ENCODE measurements around the gene GPN1. TPM values are rescaled to one million over a fixed set of nuclear protein-coding genes. Genes with fewer than 3 reads are reported as not detected.

Gene GPN1
- total RNA-seq, 1 donor from 2014 or later, result 63.9 TPM

DNA sequence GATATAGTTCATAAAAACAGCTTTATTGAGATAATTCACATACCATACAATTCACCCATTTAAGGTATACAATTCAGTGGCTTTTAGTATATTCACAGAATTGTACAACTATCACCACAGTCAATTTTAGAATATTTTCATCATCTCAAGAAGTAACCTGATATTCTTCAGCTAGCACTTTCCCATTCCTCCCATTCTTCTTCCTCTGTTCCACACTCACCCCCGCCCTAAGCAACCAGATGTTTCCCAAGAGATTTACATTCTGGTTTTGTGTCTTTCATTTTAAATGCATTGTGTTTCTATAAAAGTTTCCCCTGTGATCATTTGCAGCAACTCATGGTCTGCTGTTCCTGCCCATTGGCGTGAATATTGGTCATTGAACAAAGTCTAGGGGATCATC, 5.4 kb downstream of the GPN1 start:
- Mint-ChIP-seq H3K27me3 (ENCODE audit: low read depth, unreplicated experiment) (no peaks in the 10 kb centered on the region), H3K4me1 (ENCODE audit: low read depth, unreplicated experiment) (peaks cover 25% of the 10 kb centered on the region), H3K36me3 (ENCODE audit: low read depth, unreplicated experiment) (peaks cover 26% of the 10 kb centered on the region), H3K9me3 (ENCODE audit: unreplicated experiment) (no peaks in the 10 kb centered on the region), H3K27ac (ENCODE audit: unreplicated experiment) (no peak overlapping the region), H3K4me3 (ENCODE audit: unreplicated experiment) (no peak overlapping the region)
- H3K79me2 ChIP-seq (ENCODE audit: insufficient read depth, low read length), result peaks cover 39% of the 10 kb centered on the region
- H3K9ac ChIP-seq (ENCODE audit: low read length), result no peak overlapping the region
- H3K4me3 ChIP-seq (ENCODE audit: insufficient read depth, low read depth, low read length), result no peak overlapping the region
- H3K9me3 ChIP-seq (ENCODE audit: insufficient read depth, low read depth, low read length), result no peaks in the 10 kb centered on the region
- no peak overlapping the region for H2AFZ ChIP-seq (ENCODE audit: low read depth, low read length)
- no peaks in the 10 kb centered on the region for H3K27me3 ChIP-seq (ENCODE audit: insufficient read depth, low read length)
- FAIRE-seq, result no peak
- no peak overlapping the region for H3K27ac ChIP-seq (ENCODE audit: low read depth, low read length)
- no peaks in the 10 kb centered on the region for H4K20me1 ChIP-seq (ENCODE audit: insufficient read depth, low read length)
- H3K36me3 ChIP-seq (ENCODE audit: insufficient read depth, low read length), result peaks cover 55% of the 10 kb centered on the region
- DNase-seq (ENCODE audit: low read depth), result no peak
- no peak overlapping the region for H3K4me2 ChIP-seq (ENCODE audit: low read length)
- TF ChIP-seq, protein P1, sequence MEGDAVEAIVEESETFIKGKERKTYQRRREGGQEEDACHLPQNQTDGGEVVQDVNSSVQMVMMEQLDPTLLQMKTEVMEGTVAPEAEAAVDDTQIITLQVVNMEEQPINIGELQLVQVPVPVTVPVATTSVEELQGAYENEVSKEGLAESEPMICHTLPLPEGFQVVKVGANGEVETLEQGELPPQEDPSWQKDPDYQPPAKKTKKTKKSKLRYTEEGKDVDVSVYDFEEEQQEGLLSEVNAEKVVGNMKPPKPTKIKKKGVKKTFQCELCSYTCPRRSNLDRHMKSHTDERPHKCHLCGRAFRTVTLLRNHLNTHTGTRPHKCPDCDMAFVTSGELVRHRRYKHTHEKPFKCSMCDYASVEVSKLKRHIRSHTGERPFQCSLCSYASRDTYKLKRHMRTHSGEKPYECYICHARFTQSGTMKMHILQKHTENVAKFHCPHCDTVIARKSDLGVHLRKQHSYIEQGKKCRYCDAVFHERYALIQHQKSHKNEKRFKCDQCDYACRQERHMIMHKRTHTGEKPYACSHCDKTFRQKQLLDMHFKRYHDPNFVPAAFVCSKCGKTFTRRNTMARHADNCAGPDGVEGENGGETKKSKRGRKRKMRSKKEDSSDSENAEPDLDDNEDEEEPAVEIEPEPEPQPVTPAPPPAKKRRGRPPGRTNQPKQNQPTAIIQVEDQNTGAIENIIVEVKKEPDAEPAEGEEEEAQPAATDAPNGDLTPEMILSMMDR (IDR thresholded peaks at IDR 0.05; ENCODE audit: insufficient read depth, low read depth, low read length), result no peak
- TF ChIP-seq EZH2 (IDR thresholded peaks at IDR 0.05; ENCODE audit: insufficient read depth, low read length), result no peak
- peaks cover 30% of the 10 kb centered on the region for H3K4me1 ChIP-seq (ENCODE audit: insufficient read depth, low read length)

DNA sequence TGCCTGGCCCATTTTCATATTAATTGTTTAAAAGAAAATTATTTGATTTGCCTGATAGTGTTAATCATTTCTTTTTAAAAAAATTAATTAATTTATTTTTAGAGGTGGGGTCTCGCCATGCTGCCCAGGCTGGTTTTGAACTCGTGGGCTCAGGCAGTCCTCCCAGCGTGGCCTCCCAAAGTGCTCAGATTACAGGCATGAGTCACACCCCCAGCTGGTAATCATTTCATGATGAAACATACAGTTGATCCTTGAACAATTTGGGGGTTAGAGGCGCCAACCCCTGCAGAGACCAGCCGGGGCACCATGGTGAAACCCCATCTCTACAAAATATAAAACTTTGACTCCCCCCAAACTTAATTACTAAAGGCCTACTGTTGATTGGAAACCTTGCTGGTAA, 7.9 kb downstream of the GPN1 start:
- Mint-ChIP-seq H3K27me3 (ENCODE audit: low read depth, unreplicated experiment) (no peaks in the 10 kb centered on the region), H3K4me1 (ENCODE audit: low read depth, unreplicated experiment) (peaks cover 14% of the 10 kb centered on the region), H3K27ac (ENCODE audit: unreplicated experiment) (no peak overlapping the region), H3K9me3 (ENCODE audit: unreplicated experiment) (no peaks in the 10 kb centered on the region), H3K36me3 (ENCODE audit: low read depth, unreplicated experiment) (peaks cover 19% of the 10 kb centered on the region), H3K4me3 (ENCODE audit: unreplicated experiment) (no peak overlapping the region)
- peak overlapping the region; percentile 89 for H3K27ac ChIP-seq (ENCODE audit: low read depth, low read length)
- H3K36me3 ChIP-seq (ENCODE audit: insufficient read depth, low read length), result peaks cover 70% of the 10 kb centered on the region
- H3K4me1 ChIP-seq (ENCODE audit: insufficient read depth, low read length), result peaks cover 25% of the 10 kb centered on the region
- no peaks in the 10 kb centered on the region for H4K20me1 ChIP-seq (ENCODE audit: insufficient read depth, low read length)
- no peak for TF ChIP-seq EZH2 (IDR thresholded peaks at IDR 0.05; ENCODE audit: insufficient read depth, low read length)
- TF ChIP-seq, protein P1 (IDR thresholded peaks at IDR 0.05; ENCODE audit: insufficient read depth, low read depth, low read length), result no peak
- DNase-seq (ENCODE audit: low read depth), result no peak
- H3K4me2 ChIP-seq (ENCODE audit: low read length), result no peak overlapping the region
- H3K9ac ChIP-seq (ENCODE audit: low read length), result no peak overlapping the region
- H2AFZ ChIP-seq (ENCODE audit: low read depth, low read length), result no peak overlapping the region
- H3K27me3 ChIP-seq (ENCODE audit: insufficient read depth, low read length), result no peaks in the 10 kb centered on the region
- no peak for FAIRE-seq
- H3K9me3 ChIP-seq (ENCODE audit: insufficient read depth, low read depth, low read length), result no peaks in the 10 kb centered on the region
- peaks cover 15% of the 10 kb centered on the region for H3K79me2 ChIP-seq (ENCODE audit: insufficient read depth, low read length)
- H3K4me3 ChIP-seq (ENCODE audit: insufficient read depth, low read depth, low read length), result no peak overlapping the region

DNA sequence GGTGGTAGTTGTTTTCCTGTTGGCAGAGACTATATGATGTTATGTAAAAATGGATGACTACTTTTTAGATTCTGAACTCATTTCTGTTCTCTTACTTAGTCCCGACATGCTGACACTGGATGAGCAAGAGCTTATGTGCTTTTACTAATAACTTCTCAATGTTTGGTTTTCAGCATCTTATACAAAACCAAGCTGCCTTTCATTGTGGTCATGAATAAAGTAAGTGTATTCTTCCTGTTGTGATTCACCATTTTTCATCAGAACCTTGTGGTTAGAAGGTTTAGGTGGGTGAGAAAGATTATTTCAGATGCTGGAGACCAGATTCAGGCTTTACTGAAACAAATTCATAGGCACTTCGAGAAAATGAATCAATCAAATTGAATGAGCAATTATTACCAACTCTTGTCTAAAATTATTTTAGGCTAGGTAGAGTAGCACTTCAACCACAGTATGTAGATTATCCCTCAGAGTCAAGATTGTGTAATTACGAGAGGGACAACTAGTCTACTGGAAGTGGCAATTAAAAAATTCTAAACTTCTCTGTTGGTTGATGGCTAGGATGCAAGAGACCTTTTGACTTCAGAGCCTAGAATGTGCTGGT, 9.3 kb downstream of the GPN1 start:
- Histone ChIP-seq H2AFZ (ENCODE audit: low read depth, low read length) (no peak overlapping the region), H3K27me3 (ENCODE audit: insufficient read depth, low read length) (no peaks in the 10 kb centered on the region), H3K4me1 (ENCODE audit: insufficient read depth, low read length) (peaks cover 25% of the 10 kb centered on the region), H3K9me3 (ENCODE audit: insufficient read depth, low read depth, low read length) (no peaks in the 10 kb centered on the region), H3K36me3 (ENCODE audit: insufficient read depth, low read length) (peaks cover 63% of the 10 kb centered on the region), H4K20me1 (ENCODE audit: insufficient read depth, low read length) (no peaks in the 10 kb centered on the region), H3K4me3 (ENCODE audit: insufficient read depth, low read depth, low read length) (peak overlapping the region; percentile 27), H3K27ac (ENCODE audit: low read depth, low read length) (peak overlapping the region; percentile 89), H3K4me2 (ENCODE audit: low read length) (peak overlapping the region; percentile 75), H3K79me2 (ENCODE audit: insufficient read depth, low read length) (peaks cover 2% of the 10 kb centered on the region), H3K9ac (ENCODE audit: low read length) (peak overlapping the region; percentile 64)
- Mint-ChIP-seq H3K27me3 (ENCODE audit: low read depth, unreplicated experiment) (no peaks in the 10 kb centered on the region), H3K4me1 (ENCODE audit: low read depth, unreplicated experiment) (peaks cover 12% of the 10 kb centered on the region), H3K4me3 (ENCODE audit: unreplicated experiment) (no peak overlapping the region), H3K9me3 (ENCODE audit: unreplicated experiment) (no peaks in the 10 kb centered on the region), H3K36me3 (ENCODE audit: low read depth, unreplicated experiment) (peaks cover 15% of the 10 kb centered on the region), H3K27ac (ENCODE audit: unreplicated experiment) (no peak overlapping the region)
- FAIRE-seq (peak; percentile 92), DNase-seq (ENCODE audit: low read depth) (peak; percentile 97)
- TF ChIP-seq, protein P1 (IDR thresholded peaks at IDR 0.05; ENCODE audit: insufficient read depth, low read depth, low read length), result no peak
- no peak for TF ChIP-seq EZH2 (IDR thresholded peaks at IDR 0.05; ENCODE audit: insufficient read depth, low read length)
